ENCODE data around the gene ICE2.

The ICE2 gene

DNA sequence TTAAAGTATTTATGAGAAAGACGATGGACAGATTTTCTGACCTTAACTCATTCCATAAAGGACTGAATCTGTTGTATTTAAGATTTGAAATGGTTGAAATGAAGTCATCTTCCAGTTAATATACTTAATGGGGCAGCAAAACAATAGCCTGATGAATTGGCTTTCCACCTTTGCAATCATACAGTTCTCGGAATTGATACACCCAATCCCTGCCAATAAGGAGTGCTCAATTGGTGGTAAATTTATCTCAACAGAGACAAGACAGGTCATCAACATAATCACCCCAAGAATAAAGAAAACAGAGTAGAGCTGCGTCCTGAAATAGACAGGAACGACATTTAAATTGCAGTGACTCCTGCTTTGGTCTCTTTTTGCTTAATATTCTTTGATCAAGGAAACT is 92.3 kb downstream of the ICE2 start:
- no peak for DNase-seq

DNA sequence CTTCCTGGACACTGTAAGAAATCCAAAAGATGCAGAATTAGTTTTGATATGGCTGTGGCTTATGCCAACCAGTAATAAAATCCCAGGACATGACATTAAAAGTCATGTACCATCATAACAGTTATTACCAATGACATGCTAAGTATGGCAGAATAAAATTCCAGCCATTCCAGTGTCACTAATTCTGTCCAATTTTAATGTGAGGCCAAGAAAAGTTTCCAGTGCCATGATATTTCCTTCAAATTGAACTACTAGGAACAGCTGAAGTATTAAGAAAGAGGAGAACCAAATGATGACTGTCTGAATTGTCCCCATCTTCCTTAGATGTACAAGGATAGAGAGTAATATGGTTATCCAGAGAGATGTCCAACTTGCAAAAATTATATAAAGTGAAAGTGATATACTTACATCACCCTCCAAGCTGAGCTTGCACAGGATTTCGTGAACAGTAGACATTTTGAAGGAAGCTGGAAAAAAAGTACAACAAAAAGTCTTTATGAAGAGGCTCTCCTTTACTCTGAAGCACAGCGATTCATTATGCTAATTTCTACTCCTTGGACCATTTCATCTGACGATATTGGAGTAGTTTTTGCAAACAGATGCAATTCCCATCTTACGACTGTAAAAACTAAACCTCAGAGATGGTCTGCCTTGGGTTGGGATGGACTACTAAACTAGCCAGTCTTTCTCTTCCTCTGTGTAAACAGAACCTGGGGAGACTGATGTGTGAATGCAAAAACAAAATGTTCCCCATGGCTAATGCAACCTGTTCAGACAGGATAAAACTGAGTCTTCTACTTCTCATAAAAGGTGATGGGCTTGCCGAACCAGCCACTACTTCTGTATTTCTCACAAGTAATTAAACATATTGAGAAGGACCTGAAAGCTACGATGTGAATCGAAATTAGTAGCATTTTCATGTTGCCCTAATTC is 93.1 kb downstream of the ICE2 start:
- DNase-seq, result no peak

DNA sequence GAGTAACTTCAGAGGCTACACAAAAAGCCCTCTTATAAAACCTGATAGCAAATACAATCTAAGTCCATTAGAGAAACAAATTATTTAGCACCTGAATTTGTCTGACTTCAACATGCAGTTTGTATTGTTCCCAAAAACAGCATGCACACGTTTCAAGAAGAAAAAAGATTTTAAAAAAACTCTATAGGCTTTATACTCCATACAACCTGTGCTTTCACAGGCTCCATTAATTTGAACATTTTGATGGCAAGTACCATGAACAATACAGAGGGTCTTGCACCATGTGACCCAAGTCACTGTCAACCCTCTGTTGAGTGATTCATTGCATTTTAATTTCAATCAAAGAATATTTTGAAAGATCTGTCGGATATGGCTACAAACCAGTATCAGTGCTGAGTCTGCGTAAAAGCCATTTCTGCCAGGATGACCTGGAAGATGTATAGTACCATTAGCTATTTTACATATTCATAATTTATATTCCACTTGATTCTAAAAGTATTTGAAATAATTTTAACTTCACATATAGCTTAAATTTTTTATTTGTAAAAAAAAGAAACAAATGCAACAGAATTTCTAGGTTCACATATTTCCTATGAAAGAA is 94.3 kb downstream of the ICE2 start:
- no peak for DNase-seq

DNA sequence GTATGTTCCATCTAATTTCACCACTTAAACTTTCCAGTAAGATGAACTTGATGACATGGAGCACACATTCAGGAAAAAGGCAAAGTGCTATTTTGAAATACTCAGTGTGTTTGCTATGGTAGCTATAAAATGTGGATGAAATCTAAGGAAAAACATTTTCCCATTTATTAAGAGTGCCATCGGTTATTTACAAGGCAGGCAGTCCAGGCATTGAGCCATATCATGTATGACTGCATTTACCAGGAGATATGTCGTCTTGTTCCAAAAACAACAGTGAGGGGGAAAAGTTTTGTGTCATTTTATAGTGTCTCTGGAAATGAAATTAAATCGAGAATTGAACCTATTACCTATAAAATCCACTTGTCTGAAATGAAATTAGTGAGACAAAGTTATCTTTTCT is 94.9 kb downstream of the ICE2 start:
- DNase-seq, result no peak

DNA sequence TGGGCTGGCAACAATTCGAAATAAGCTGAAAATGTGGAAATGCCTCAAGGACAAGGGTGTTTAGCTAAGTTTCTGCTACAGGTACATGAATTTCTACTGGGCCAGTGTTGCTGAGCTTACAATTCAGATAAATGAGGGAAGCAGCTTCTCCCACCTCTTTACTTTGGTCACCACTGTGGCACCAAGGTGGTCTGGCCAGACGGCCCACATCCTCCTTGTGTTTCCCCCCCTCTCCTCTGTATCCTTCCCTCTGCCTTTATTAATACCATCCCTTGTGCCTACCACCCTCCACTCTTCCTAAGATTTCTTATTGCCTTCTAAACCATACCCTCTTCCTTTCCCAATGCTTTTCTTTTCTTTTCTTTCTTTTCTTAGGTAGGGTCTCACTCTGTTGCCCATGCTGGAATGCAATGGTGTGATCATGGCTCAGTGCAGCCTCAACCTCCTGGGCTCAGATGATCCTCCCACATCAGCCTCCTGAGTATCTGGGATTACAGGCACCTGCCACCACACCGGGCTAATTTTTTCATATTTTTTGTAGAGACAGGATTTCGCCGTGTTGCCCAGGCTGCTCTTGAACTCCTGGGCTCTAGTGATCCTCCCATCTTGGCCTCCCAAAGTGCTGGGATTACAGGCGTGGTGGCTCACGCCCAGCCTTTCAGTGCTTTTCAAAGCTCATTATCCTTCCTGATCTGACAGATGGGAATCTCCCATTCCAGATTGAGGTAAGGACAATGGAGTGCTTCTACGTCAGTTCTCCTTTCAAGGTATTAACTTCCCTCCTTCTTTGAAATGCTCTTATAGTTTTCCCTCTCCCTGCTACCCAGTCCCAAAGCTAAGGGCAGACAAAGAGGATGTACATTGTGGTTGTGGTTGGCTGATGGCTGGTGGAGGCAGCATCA is 95.9 kb downstream of the ICE2 start:
- no peak for DNase-seq

DNA sequence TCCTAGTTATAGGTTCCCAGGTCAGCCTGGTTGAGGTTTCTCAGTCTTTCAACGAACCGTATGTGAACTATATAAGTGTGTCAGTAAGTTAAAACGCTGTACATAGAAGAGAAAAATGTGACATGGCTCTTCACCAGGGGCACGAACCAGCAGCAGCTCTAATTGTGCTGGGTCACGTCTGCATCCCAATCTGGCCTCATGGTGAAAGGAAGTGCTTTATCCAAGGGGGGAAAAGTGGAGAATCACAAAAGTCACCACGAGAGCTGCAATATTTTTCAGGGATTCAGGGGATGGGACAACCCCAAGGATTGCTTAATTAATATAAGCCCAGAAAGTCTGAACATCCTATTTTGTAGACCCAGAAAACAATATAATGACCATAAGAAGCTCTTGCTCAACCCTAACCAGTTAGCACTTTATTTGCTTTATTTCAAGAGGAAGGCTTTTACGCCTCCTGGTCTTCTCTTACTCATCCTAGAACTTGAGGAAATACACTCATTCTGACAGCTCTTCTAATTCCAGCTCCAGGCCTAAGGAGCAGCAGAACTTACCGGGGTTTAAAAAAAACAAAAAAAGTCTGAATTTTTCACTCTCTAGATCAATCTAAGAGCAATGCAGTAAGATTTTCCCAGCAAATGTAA is 97.7 kb downstream of the ICE2 start:
- DNase-seq, result no peak

DNA sequence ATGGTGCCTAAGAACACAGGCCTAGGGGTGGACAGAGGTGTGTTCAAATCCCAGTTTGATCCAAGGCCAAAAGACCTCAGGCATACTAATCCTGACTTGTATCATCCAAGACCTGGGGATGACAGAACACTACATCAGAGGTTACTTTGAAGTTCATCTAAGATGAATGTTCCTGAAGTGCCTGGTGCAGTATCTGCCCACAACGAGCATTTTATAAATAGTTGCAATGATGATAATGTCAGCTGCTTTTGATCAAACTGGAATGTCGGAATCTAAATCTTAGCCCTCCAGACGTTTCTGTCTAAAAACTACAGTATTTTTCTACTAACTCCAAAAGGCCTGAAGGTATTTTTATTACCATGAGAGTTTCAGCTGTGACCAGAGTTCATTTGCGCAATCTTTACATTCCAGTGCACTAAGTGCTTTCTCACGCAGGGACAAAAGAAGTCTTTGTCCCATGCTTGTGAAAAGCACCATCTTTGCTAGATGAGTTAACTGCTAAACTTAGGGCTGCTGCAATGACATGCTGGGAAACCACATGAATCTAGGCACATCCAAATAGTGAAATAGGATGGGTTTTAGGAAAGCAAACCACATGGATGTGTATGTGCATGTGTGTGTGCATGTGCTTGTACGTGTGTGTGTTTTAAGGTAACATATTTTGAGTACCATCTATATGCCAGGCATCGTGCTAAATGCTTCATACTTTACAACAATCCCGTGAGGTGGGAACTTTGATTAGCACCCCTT is 99.2 kb downstream of the ICE2 start:
- DNase-seq, result no peak

DNA sequence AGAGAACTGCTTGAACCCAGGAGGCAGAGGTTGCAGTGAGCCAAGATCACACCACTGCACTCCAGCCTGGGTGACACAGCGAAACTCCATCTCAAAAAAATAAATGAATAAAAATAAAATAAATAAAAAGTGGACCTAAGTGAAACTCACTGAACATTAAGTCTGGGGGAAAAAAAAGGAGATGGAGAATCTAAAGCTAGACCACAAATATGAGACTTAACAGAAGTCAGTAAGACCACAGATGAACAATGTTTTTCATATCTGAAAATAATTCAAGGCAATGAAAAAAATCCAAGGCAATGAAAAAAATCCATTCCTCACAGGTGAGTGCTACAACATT is 99.8 kb downstream of the ICE2 start:
- DNase-seq, result no peak

DNA sequence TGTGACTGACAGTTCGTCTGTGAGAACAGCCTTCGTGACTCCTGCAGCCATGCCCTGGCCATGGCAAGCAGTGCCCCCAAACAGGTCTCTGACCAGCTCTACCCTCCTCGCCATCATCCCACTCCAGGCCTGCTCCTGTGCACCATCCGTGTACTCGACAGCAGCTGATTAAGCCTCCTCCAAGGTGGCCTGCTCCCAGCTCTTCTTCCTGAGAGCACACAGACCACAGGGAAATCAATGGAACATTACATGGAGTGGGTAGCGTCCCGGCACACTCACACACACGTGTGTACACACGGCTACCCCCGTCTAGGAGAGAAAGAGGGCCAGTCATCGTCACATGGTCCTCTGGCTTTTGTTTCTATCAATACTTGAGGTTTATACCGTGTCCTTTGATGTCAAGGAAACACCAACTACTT is 102.3 kb downstream of the ICE2 start:
- DNase-seq, result no peak

DNA sequence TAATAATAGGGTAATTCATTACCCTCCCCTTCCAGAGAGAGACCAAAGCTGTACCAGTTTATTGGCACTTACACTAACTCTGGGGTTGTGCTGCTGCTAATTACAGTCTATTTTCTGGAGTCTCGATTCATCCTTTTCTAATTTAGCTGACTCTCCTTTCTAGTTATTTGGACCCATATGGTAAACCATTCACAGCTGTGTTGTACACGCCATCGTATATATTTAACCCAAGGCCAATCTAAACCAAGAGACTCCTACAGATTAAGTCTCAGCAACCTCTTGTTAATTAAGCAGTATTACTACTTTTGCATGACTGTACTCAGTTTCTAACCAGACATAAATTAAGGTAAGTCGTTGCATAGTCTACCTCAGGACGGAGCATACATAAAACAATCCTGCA is 103.6 kb downstream of the ICE2 start:
- DNase-seq, result no peak

DNA sequence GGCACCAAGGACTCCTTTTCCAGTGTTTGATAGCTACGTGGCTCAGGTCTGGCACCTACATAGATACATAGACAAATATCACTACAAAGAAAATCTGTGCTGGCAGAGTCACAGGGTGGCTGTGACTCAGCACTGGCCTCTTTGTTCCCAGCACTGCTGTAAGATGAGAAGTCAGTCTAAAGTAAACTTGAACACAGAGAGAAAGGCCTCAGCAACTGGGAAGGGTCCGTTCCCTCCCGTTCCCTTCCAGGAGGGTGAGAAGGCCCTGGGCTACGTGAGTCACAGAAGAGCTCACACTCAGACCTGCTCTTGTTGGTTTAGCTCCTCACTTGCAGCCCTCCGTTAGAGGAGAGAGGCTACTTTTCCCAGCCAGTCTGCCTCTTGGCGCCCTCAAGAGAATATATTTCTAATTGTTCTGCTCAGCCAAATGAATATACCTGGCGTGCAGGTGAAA is 104.3 kb downstream of the ICE2 start:
- DNase-seq, result no peak

DNA sequence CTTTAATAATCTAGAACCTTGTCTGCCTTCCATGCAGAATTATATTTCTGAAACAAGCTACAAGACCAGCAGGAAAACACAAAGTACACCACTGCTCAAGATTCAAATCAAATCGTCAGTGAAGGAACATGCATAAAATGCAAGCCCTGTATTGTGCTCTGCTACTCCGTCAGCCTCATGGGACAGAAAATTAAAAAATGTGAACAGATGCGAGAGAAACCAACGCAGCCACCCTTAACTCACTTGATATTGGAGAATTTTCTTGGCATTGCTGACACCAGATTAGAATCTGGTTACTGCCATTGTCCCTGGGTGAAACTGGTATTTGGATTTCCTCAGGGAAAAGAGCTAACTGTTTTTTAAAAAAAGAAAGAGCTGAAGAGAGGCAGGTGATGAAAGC is 104.7 kb downstream of the ICE2 start:
- no peak for DNase-seq

DNA sequence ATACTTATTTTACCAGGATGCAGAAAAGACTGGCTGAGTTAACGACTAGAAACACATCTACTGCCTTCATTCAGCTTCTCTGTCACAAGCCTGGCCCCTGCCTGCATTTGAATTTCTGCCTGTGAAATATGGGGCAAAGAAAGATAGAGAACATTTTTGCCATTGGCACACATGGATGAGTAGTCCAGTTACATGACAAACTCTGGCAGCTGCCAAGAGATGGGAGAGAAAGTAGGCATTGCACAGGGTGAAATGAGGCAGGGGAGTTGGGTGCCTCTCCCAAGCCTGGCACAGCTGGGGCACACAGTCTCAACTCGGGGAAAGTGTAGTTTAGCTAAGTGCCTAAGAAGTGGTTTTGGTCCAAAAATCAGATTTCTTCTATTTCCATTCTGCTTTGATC is 105.2 kb downstream of the ICE2 start:
- no peak for DNase-seq

DNA sequence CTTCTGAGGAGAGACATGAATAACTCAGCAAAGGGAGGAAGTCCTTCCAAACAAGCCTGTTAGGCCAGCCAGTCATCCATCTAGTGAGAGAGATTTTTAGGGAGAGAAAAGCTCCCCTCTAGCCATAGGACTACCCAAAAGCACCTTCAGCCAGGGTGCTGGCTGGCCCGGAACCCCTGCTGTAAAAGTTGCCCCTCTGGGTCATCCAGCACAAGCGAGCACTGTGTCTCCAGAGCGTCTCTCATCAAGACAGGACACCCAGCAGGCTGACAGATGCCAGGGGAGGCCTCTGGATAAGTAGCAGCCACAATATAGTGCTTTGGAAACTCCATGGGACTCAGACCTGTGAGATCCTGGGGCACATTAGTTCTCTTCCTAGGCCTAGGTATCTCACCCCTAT is 105.6 kb downstream of the ICE2 start:
- DNase-seq, result no peak

DNA sequence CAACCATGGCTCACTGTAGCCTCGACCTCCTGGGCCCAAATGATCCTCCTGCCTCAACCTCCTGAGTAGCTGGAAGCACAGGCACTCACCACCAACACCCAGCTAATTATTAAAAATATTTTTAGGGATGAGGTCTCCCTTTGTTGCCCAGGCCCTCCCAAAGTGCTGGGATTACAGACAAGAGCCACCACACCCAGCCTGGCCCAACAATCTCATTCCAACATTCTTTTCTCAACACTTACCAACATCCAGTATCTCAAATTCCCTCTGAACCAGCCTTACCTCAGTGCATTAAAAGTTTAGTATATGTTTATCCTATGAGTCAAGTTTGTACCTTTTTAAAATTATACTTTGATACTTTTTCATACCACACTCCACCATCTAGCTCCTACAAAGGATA is 106.2 kb downstream of the ICE2 start:
- DNase-seq, result no peak

DNA sequence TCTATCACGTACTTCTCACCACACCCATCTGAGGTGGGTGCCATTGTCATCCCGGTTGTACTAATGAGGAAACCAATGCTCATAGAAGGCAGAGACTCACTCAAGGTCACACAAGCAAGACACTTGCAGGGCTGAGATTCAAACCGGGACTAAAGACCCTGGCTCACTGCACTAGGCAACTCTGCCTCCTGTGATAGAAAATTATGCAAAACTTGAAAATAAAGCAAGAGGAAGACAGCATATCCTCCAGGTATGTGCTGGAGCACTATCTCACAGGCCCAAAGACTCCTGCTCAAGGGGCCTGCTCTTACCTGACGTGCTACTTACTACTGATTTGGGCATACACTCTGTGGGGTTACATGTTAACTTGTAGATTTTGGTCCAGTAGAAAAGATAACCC is 106.7 kb downstream of the ICE2 start:
- DNase-seq, result no peak

DNA sequence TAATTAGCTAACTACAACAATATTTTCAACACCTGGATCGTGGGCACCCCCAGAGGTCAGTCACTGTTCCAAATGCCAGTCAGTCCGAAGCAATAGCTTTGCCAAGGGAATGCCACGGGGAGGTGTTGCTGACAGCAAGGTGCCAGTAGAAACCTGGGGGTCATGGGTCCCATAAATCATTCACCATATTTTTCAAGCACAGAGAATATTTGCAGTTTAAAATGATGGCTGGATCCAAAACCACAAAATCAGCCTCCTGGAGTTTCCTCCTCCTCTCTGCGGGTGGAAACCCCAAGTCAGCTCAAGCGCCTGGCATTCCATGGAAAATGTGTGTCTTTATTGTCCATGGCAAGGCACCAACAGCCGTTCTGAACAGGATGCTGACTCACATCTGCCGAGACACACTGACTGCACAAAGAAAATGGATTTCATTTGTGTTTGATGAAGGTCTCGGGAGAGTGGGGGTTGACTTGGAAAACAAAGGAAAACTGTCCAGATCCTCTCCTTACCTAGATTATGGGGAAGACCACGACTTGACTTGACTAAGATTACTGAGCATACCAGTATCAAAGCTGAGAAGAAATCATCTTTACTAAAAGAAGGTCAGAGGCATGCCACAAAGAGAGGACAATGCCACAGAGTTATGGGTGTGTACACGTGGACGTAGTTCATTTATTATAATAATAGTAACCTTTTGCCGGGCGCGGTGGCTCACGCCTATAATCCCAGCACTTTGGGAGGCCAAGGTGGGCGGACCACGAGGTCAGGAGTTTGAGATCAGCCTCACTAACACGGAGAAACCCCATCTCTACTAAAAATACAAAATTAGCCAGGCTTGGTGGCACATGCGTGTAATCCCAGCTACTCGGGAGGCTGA is 107.5 kb downstream of the ICE2 start:
- DNase-seq, result no peak

DNA sequence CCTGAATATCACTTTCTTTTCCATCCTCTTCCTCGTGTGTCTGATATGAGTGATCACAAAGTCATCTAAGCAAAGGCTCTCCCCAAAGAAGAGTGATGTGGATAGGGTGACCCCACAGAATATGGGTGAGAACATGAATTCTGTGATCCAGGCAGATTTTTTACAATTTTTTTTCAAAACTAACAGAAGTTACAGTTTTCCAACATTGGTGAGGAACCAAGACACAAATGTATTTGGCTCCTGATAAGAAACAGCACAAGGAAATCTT is 108.1 kb downstream of the ICE2 start:
- DNase-seq, result no peak

DNA sequence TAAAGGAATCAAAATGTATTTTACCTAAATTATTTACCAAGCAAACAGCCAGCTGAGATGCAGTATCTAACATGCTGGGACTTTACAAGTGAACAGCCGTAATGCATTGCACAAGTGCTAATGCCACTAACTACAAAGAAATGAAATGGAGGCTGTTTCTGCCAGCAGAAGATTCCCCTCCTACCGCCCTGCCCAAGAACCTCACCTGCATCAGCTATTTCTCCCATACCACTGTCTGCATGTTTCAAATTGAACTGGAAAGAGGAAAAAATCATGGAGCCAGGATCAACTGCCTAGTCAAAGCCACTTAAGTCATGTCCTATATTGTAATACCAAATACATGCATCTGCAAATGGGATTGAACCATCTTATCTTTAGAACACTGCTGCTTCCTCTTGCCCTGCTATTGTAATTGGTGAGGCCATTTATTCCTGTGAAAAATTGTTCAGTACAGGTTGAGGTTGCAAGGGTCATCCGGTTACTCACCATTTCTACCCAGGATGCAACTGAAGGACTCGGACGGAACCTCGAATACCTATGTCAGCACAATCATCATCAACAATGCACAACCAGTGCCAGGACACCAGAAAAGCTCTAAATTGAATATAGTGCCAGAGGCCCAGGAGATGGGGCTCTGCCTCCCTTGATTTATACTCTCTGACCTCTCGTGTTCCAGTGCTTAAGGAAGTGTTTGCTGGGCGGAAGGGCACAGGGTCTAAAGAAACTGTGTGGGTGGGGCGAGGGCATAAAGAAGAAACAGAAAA is 108.7 kb downstream of the ICE2 start:
- no peak for DNase-seq

DNA sequence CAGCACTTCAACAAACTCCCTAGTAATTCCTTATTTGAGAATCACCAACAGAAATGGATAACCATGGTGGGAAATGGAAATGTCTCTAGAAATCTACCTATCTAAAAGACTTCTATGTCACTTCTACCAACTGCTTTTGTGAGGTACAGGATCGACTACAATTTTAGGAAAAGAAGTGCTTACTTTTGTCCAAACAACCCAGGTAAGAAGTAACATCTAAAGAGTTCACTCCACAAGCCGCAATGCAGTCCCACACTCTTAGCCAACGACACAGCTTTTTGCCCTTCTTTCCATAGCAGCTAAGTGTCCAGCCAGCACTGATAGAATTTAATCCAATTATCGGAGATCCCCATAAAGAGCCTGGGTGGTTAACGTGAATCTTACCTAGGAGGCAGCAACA is 109.2 kb downstream of the ICE2 start:
- no peak for DNase-seq

All from hematopoietic multipotent progenitor cell treated with erythropoietin and hydrocortisone succinate and interleukin-3 and kit ligand, for 6 days (in vitro differentiated cells).